ENCODE data around the gene CUX1.

GRCh38 chr7:101790566-101791293 is 26.7 kb upstream of the CUX1 start:
- TF ChIP-seq YY1 (IDR thresholded peaks at IDR 0.05; ENCODE audit: insufficient read depth, insufficient read length) (no peak), SUZ12 (IDR thresholded peaks at IDR 0.05; ENCODE audit: extremely low read depth, insufficient read depth, insufficient read length) (no peak)

Measured in NT2/D1 (cell line).